ENCODE data around the gene UGT2B7.

Gene UGT2B7

GRCh38 chr4:69154021-69154420 lies 57.7 kb downstream of the UGT2B7 start:
- no peak for TF ChIP-seq CTCF (IDR thresholded peaks at IDR 0.05; ENCODE audit: insufficient read depth, low read depth, low read length, missing control alignments)
- no peak for DNase-seq (ENCODE audit: low read depth)
- no peak overlapping the region for H3K4me3 ChIP-seq (ENCODE audit: low read depth, low read length)

GRCh38 chr4:69156913-69157312 lies 60.6 kb downstream of the UGT2B7 start:
- DNase-seq (ENCODE audit: low read depth) = no peak
- H3K4me3 ChIP-seq (ENCODE audit: low read depth, low read length) = no peak overlapping the region
- TF ChIP-seq CTCF (IDR thresholded peaks at IDR 0.05; ENCODE audit: insufficient read depth, low read depth, low read length, missing control alignments) = peak; percentile 13

All from GM12865 (cell line).